Activated CD4-positive, alpha-beta memory T cell treated with anti-CD3 and anti-CD28 coated beads, Interleukin-2, amount 10 ng/mL, durations not matched to agents 7 days and 5 days (primary cell): Measurements from ENCODE around the gene ODC1. TPM values are rescaled to one million over a fixed set of nuclear protein-coding genes. Genes with fewer than 3 reads are reported as not detected.

Source experiments
- CTCF ChIA-PET: fragments of 350-600 bp; sonication (Branson Sonifier 250); formaldehyde crosslinking; loops from one replicate; lab custom pipeline; 2021; ENCODE audit warnings: antibody characterized with exemption, inconsistent platforms; lab: Charles Lee
- POLR2A ChIA-PET: fragments of 350-600 bp; sonication (Branson Sonifier 250); formaldehyde crosslinking; loops from one replicate; lab custom pipeline; 2021; ENCODE audit warnings: antibody characterized with exemption; lab: Charles Lee
- DNase-seq: peaks from one replicate; pipeline ENCODE4 v3.0.0-alpha.2; 2020
- H3K27ac Mint-ChIP-seq: one replicate; pipeline ENCODE4 v1.8.0; 2021; ENCODE audit warnings: mild to moderate bottlenecking, mixed read lengths
- H3K27me3 Mint-ChIP-seq: one replicate; pipeline ENCODE4 v1.8.0; 2021; ENCODE audit warnings: mixed read lengths
- H3K36me3 Mint-ChIP-seq: one replicate; pipeline ENCODE4 v1.8.0; 2021; ENCODE audit warnings: low read depth, mixed read lengths
- H3K4me1 Mint-ChIP-seq: one replicate; pipeline ENCODE4 v1.8.0; 2021; ENCODE audit warnings: mixed read lengths
- H3K4me3 Mint-ChIP-seq: one replicate; pipeline ENCODE4 v1.8.0; 2021; ENCODE audit warnings: mild to moderate bottlenecking, mixed read lengths
- H3K9me3 Mint-ChIP-seq: one replicate; pipeline ENCODE4 v1.8.0; 2021; ENCODE audit warnings: mixed read lengths
- total RNA-seq, 2 experiments: library from RNA; stranded (reverse); gene quantifications; one replicate each; pipeline ENCODE4 v1.2.3, GENCODE V29; 2021

The ODC1 gene
- total RNA-seq, 2 experiments from 2014 or later: 48.1 to 54.9 TPM

GRCh38 chr2:10487081-10487740 is 39.1 kb upstream of the ODC1 start:
- CTCF ChIA-PET: no interaction called here
- Mint-ChIP-seq H3K27ac (no peak overlapping the region), H3K4me3 (no peak overlapping the region), H3K36me3 (no peaks in the 10 kb centered on the region), H3K9me3 (no peaks in the 10 kb centered on the region), H3K4me1 (peaks cover 1% of the 10 kb centered on the region), H3K27me3 (peaks cover 44% of the 10 kb centered on the region)
- no peak for DNase-seq
- POLR2A ChIA-PET: interaction anchor here (0.9 kb wide), 1 partner anchor 40 kb away, joined by 4 read pairs; the partner anchor contains the start of gene ODC1

GRCh38 chr2:10486601-10487079 is 38.5 kb upstream of the ODC1 start:
- Mint-ChIP-seq H3K36me3 (no peaks in the 10 kb centered on the region), H3K4me3 (no peak overlapping the region), H3K27ac (no peak overlapping the region), H3K27me3 (peaks cover 48% of the 10 kb centered on the region), H3K9me3 (no peaks in the 10 kb centered on the region), H3K4me1 (peaks cover 1% of the 10 kb centered on the region)
- POLR2A ChIA-PET: interaction anchor here (0.9 kb wide), 1 partner anchor 39 kb away, joined by 4 read pairs; the partner anchor contains the start of gene ODC1
- CTCF ChIA-PET: no interaction called here
- DNase-seq: no peak

GRCh38 chr2:10486091-10486490 is 38.0 kb upstream of the ODC1 start:
- Mint-ChIP-seq H3K9me3 (no peaks in the 10 kb centered on the region), H3K27me3 (peaks cover 46% of the 10 kb centered on the region), H3K27ac (no peak overlapping the region), H3K4me1 (peaks cover 1% of the 10 kb centered on the region), H3K4me3 (no peak overlapping the region), H3K36me3 (no peaks in the 10 kb centered on the region)
- CTCF ChIA-PET: no interaction called here
- POLR2A ChIA-PET: no interaction called here
- DNase-seq: no peak

GRCh38 chr2:10482913-10483312 is 34.8 kb upstream of the ODC1 start:
- H3K27ac Mint-ChIP-seq: no peak overlapping the region
- H3K4me3 Mint-ChIP-seq: no peak overlapping the region
- no peaks in the 10 kb centered on the region for H3K9me3 Mint-ChIP-seq
- POLR2A ChIA-PET: interaction anchor here (1.3 kb wide), 1 partner anchor 35 kb away, joined by 4 read pairs; the partner anchor contains the start of gene ODC1
- peaks cover 36% of the 10 kb centered on the region for H3K27me3 Mint-ChIP-seq
- DNase-seq: no peak
- no peaks in the 10 kb centered on the region for H3K36me3 Mint-ChIP-seq
- CTCF ChIA-PET: no interaction called here
- peaks cover under 1% of the 10 kb centered on the region for H3K4me1 Mint-ChIP-seq

GRCh38 chr2:10482460-10482859 is 34.3 kb upstream of the ODC1 start:
- ChIA-PET POLR2A (interaction anchor here (1.3 kb wide), 1 partner anchor 34 kb away, joined by 4 read pairs; the partner anchor contains the start of gene ODC1), CTCF (no interaction called here)
- Mint-ChIP-seq H3K4me1 (peaks cover 4% of the 10 kb centered on the region), H3K4me3 (no peak overlapping the region), H3K27me3 (peaks cover 36% of the 10 kb centered on the region), H3K27ac (no peak overlapping the region), H3K36me3 (no peaks in the 10 kb centered on the region), H3K9me3 (no peaks in the 10 kb centered on the region)
- no peak for DNase-seq

- DNase-seq: no peak
- no peak overlapping the region for H3K4me3 Mint-ChIP-seq
- H3K36me3 Mint-ChIP-seq: no peaks in the 10 kb centered on the region
- H3K4me1 Mint-ChIP-seq: peaks cover 11% of the 10 kb centered on the region
- H3K27me3 Mint-ChIP-seq: peaks cover 34% of the 10 kb centered on the region
- POLR2A ChIA-PET: no interaction called here
- no peak overlapping the region for H3K27ac Mint-ChIP-seq
- H3K9me3 Mint-ChIP-seq: no peaks in the 10 kb centered on the region
- CTCF ChIA-PET: no interaction called here
Measured at GRCh38 chr2:10481666-10482157, 33.6 kb upstream of the ODC1 start.

- Mint-ChIP-seq H3K4me3 (no peak overlapping the region), H3K27ac (no peak overlapping the region), H3K4me1 (peaks cover 11% of the 10 kb centered on the region), H3K9me3 (no peaks in the 10 kb centered on the region), H3K36me3 (no peaks in the 10 kb centered on the region), H3K27me3 (peaks cover 34% of the 10 kb centered on the region)
- ChIA-PET POLR2A (no interaction called here), CTCF (no interaction called here)
- no peak for DNase-seq
Measured at GRCh38 chr2:10481055-10481665, 33.0 kb upstream of the ODC1 start.

GRCh38 chr2:10480359-10480949 is 32.3 kb upstream of the ODC1 start:
- Mint-ChIP-seq H3K4me1 (peaks cover 11% of the 10 kb centered on the region), H3K4me3 (no peak overlapping the region), H3K9me3 (no peaks in the 10 kb centered on the region), H3K36me3 (no peaks in the 10 kb centered on the region), H3K27me3 (peaks cover 31% of the 10 kb centered on the region), H3K27ac (no peak overlapping the region)
- no peak for DNase-seq
- CTCF ChIA-PET: interaction anchor here (1.2 to 1.4 kb wide), 2 partner anchors 45 to 180 kb away, joined by 3 read pairs; no protein-coding TSS in a partner anchor
- POLR2A ChIA-PET: no interaction called here

- Mint-ChIP-seq H3K9me3 (no peaks in the 10 kb centered on the region), H3K36me3 (no peaks in the 10 kb centered on the region), H3K27ac (no peak overlapping the region), H3K27me3 (peaks cover 22% of the 10 kb centered on the region), H3K4me3 (no peak overlapping the region), H3K4me1 (peaks cover 11% of the 10 kb centered on the region)
- CTCF ChIA-PET: interaction anchor here (1.4 kb wide), 1 partner anchor 44 kb away, joined by 3 read pairs; no protein-coding TSS in a partner anchor
- no peak for DNase-seq
- POLR2A ChIA-PET: no interaction called here
Measured at GRCh38 chr2:10478916-10479315, 30.8 kb upstream of the ODC1 start.

- peaks cover 11% of the 10 kb centered on the region for H3K4me1 Mint-ChIP-seq
- DNase-seq: no peak
- H3K9me3 Mint-ChIP-seq: no peaks in the 10 kb centered on the region
- no peak overlapping the region for H3K27ac Mint-ChIP-seq
- no peak overlapping the region for H3K4me3 Mint-ChIP-seq
- no peaks in the 10 kb centered on the region for H3K36me3 Mint-ChIP-seq
- CTCF ChIA-PET: no interaction called here
- peaks cover 17% of the 10 kb centered on the region for H3K27me3 Mint-ChIP-seq
- POLR2A ChIA-PET: no interaction called here
Measured at GRCh38 chr2:10478298-10478625, 30.1 kb upstream of the ODC1 start.

GRCh38 chr2:10477443-10478297 is 29.5 kb upstream of the ODC1 start:
- no peaks in the 10 kb centered on the region for H3K36me3 Mint-ChIP-seq
- H3K27me3 Mint-ChIP-seq: peaks cover 13% of the 10 kb centered on the region
- peaks cover 11% of the 10 kb centered on the region for H3K4me1 Mint-ChIP-seq
- H3K4me3 Mint-ChIP-seq: no peak overlapping the region
- POLR2A ChIA-PET: no interaction called here
- H3K27ac Mint-ChIP-seq: no peak overlapping the region
- CTCF ChIA-PET: no interaction called here
- H3K9me3 Mint-ChIP-seq: no peaks in the 10 kb centered on the region
- DNase-seq: no peak

GRCh38 chr2:10476723-10477442 is 28.8 kb upstream of the ODC1 start:
- no peaks in the 10 kb centered on the region for H3K36me3 Mint-ChIP-seq
- H3K4me3 Mint-ChIP-seq: no peak overlapping the region
- peaks cover 7% of the 10 kb centered on the region for H3K27me3 Mint-ChIP-seq
- CTCF ChIA-PET: no interaction called here
- H3K27ac Mint-ChIP-seq: no peak overlapping the region
- no peak for DNase-seq
- POLR2A ChIA-PET: no interaction called here
- peaks cover 11% of the 10 kb centered on the region for H3K4me1 Mint-ChIP-seq
- H3K9me3 Mint-ChIP-seq: no peaks in the 10 kb centered on the region
